ENCODE results near the gene ZNF835.

Gene ZNF835

GRCh38 chr19:56642711-56643459 lies 28.7 kb downstream of the ZNF835 start, which contains the start of gene SMIM17:
TSS of gene SMIM17 (plus strand) at chr19:56643159. CDS start at chr19:56645668, 2,509 bp downstream.
- Histone ChIP-seq H3K36me3 (no peaks in the 10 kb centered on the region), H3K9me3 (peaks cover 21% of the 10 kb centered on the region), H3K4me1 (ENCODE audit: control insufficient read depth in 1 of 2, insufficient read depth in 1 of 2, low read depth in 1 of 2, low read length in 1 of 2) (no peaks in the 10 kb centered on the region), H3K27ac (no peak within 1 kb of the TSS), H3K27me3 (peaks cover 33% of the 10 kb centered on the region), H3K4me3 (ENCODE audit: low read depth in 1 of 2, low read length in 1 of 2) (no peak within 1 kb of the TSS)
- no peak for TF ChIP-seq CTCF (IDR thresholded peaks at IDR 0.05)

GRCh38 chr19:56639217-56639616 lies 32.3 kb downstream of the ZNF835 start:
- no peaks in the 10 kb centered on the region for H3K4me1 ChIP-seq (ENCODE audit: control insufficient read depth in 1 of 2, insufficient read depth in 1 of 2, low read depth in 1 of 2, low read length in 1 of 2)
- H3K9me3 ChIP-seq, result peaks cover 16% of the 10 kb centered on the region
- H3K27me3 ChIP-seq, result peaks cover 30% of the 10 kb centered on the region
- no peak overlapping the region for H3K27ac ChIP-seq
- H3K4me3 ChIP-seq (ENCODE audit: low read depth in 1 of 2, low read length in 1 of 2), result no peak overlapping the region
- H3K36me3 ChIP-seq, result no peaks in the 10 kb centered on the region
- no peak for TF ChIP-seq CTCF (IDR thresholded peaks at IDR 0.05)

DNA sequence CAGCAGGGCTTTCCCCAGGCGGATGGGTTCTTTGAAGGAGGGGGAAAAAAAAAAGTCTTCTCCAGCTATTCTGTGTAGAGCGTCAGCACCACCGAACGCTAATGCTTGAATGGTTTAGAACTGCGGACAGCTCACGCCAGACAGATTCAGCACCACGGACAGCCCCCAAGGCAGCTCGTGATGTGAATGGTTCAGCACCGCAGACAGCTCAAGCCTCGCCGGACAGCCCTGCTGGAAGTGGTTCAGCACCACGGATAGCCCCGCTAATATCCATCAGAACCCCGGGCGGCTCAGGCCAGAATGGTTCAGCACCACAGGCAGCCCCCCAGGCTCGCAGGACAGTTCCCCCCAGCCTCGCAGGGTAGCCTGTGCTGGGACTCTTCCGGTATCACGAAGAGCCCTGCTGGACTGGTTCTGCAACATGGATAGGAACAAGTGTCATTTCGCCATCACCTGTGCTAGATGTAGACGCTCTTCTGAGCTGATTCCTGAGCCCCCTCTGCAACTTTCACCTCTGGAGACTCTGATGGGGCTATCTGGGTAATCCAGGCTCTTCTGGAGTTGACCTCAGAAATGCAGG lies 33.5 kb downstream of the ZNF835 start:
- H3K9me3 ChIP-seq, result peaks cover 9% of the 10 kb centered on the region
- H3K36me3 ChIP-seq, result no peaks in the 10 kb centered on the region
- H3K27ac ChIP-seq, result no peak overlapping the region
- no peak for TF ChIP-seq CTCF (IDR thresholded peaks at IDR 0.05)
- H3K4me1 ChIP-seq (ENCODE audit: control insufficient read depth in 1 of 2, insufficient read depth in 1 of 2, low read depth in 1 of 2, low read length in 1 of 2), result no peaks in the 10 kb centered on the region
- peaks cover 19% of the 10 kb centered on the region for H3K27me3 ChIP-seq
- H3K4me3 ChIP-seq (ENCODE audit: low read depth in 1 of 2, low read length in 1 of 2), result no peak overlapping the region

DNA sequence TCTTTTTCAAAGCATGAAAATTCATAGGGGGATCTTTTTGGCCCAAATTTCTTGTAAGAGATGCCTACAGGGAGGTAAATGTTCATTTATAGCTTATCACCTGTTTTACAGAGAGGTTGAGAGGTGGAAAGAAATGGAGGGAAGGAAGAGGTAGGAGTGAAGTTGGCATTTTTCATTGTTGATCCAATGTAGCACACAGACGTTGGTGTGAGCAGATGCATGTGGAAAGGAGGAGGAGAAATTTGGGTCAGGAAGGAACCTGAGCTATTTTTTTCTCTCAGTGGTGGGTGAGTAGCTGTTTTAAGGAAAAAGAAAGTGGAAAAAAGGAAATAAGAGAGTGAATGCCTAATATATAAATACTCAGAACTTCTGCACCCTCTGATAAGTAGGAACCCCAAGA lies 38.5 kb downstream of the ZNF835 start:
- no peak for TF ChIP-seq CTCF (IDR thresholded peaks at IDR 0.05)
- Histone ChIP-seq H3K27me3 (no peaks in the 10 kb centered on the region), H3K4me3 (ENCODE audit: low read depth in 1 of 2, low read length in 1 of 2) (no peak overlapping the region), H3K4me1 (ENCODE audit: control insufficient read depth in 1 of 2, insufficient read depth in 1 of 2, low read depth in 1 of 2, low read length in 1 of 2) (no peaks in the 10 kb centered on the region), H3K36me3 (no peaks in the 10 kb centered on the region), H3K27ac (no peak overlapping the region), H3K9me3 (peaks cover 14% of the 10 kb centered on the region)

DNA sequence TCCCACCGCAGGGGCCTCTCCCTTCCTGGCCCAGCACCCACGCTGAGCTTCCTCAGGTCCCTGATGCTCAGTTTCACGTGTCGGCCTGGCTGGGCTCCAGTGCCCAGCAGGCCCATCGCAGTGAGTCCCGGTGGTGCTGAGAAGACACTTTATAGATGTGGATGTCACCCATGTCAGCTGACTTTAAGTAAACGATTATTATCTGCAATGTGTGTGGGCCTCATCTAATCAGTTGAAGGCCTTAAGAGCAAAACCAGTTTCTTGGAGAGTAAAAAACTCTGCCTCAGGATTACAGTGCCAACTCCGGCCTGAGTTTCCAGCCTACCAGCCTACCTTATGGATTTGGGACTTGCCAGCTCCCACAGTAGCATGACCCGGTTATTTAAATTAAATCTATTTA lies 45.8 kb downstream of the ZNF835 start:
- Histone ChIP-seq H3K9me3 (peaks cover 41% of the 10 kb centered on the region), H3K27ac (no peak overlapping the region), H3K4me3 (ENCODE audit: low read depth in 1 of 2, low read length in 1 of 2) (no peak overlapping the region), H3K36me3 (no peaks in the 10 kb centered on the region), H3K4me1 (ENCODE audit: control insufficient read depth in 1 of 2, insufficient read depth in 1 of 2, low read depth in 1 of 2, low read length in 1 of 2) (no peaks in the 10 kb centered on the region), H3K27me3 (no peaks in the 10 kb centered on the region)
- no peak for TF ChIP-seq CTCF (IDR thresholded peaks at IDR 0.05)
